HUES64 (cell line): Measurements from ENCODE around the gene ARL17B.
"Not testable (repeated sequence)": the region's sequence is repeated elsewhere in the genome, so short reads cannot be mapped to it uniquely, and the experiment has no call there.

Experiments used
- H3K27ac ChIP-seq: 2 replicates; pipeline ENCODE4 v1.7.0; 2013; ENCODE audit warnings: low read depth, low read length, inconsistent platforms
- H3K27me3 ChIP-seq: 2 replicates; pipeline ENCODE4 v1.6.1; 2013; ENCODE audit warnings: mild to moderate bottlenecking, low read length; ENCODE audit not compliant: insufficient read depth
- H3K36me3 ChIP-seq: 2 replicates; pipeline ENCODE4 v1.6.1; 2013; ENCODE audit warnings: mild to moderate bottlenecking, low read length; ENCODE audit not compliant: insufficient read depth
- H3K4me1 ChIP-seq: 2 replicates; pipeline ENCODE4 v1.6.1; 2013; ENCODE audit warnings: mild to moderate bottlenecking, low read length, moderate library complexity; ENCODE audit not compliant: insufficient read depth
- H3K4me3 ChIP-seq: 2 replicates; pipeline ENCODE4 v1.5.1; 2013; ENCODE audit warnings: mild to moderate bottlenecking, low read length, moderate library complexity
- H3K9ac ChIP-seq: 2 replicates; pipeline ENCODE4 v1.6.1; 2013; ENCODE audit warnings: mild to moderate bottlenecking, low read depth, low read length
- H3K9me3 ChIP-seq: 2 replicates; pipeline ENCODE4 v1.6.1; 2013; ENCODE audit warnings: low read depth, low read length; ENCODE audit not compliant: insufficient read depth
- WGBS: fragments of 150-250, 120-280 bp; methylation state at CpG from one replicate; pipeline ENCODE4 v1.1.7; 2013; ENCODE audit warnings: missing lambda C conversion rate; 5-methylcytosine and 5-hydroxymethylcytosine counted together

ARL17B gene

DNA sequence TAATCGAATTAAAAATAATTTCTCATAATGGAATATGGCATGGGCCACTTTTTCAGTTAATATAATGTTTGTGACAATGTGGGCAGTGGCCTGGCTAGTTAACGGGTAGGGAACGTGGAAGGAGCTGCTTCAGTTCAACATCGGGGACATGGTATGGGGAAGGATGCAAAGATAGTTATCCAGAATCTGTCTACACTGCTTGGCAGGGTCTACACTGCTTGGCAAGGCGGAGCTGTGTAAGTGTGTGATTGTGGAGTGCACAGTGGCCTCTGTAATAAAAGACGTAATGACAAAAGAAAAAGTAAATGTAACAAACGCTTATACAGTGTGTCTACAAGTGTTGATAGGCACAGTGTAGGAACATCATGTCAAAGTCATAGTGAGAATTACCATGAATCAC lies 74.0 kb downstream of the ARL17B start:
- not testable (repeated sequence) for H3K9me3 ChIP-seq, H3K4me3 ChIP-seq, H3K27ac ChIP-seq, H3K9ac ChIP-seq, H3K4me1 ChIP-seq, H3K36me3 ChIP-seq, H3K27me3 ChIP-seq
- WGBS, result 92% methylated on average over 7 of the region's 7 CpGs

- not testable (repeated sequence) for H3K4me1 ChIP-seq, H3K36me3 ChIP-seq, H3K9ac ChIP-seq, H3K27me3 ChIP-seq, H3K9me3 ChIP-seq, H3K4me3 ChIP-seq, H3K27ac ChIP-seq
- WGBS, result 8% methylated on average over 3 of the region's 3 CpGs
Observed at GRCh38 chr17:46286764-46287221, 74.8 kb downstream of the ARL17B start.

GRCh38 chr17:46285500-46285899 lies 76.1 kb downstream of the ARL17B start:
- H3K4me3 ChIP-seq, H3K27me3 ChIP-seq, H3K36me3 ChIP-seq, H3K9me3 ChIP-seq, H3K9ac ChIP-seq, H3K27ac ChIP-seq, H3K4me1 ChIP-seq: not testable (repeated sequence)
- 80% methylated on average over 1 of the region's 2 CpGs for WGBS

- H3K4me1 ChIP-seq, H3K9me3 ChIP-seq, H3K27me3 ChIP-seq, H3K36me3 ChIP-seq, H3K27ac ChIP-seq, H3K9ac ChIP-seq, H3K4me3 ChIP-seq: not testable (repeated sequence)
- WGBS, result no CpG with 5 or more reads among the region's 1 CpG
Observed at GRCh38 chr17:46284467-46284866, 77.1 kb downstream of the ARL17B start.

GRCh38 chr17:46282635-46283034 lies 78.9 kb downstream of the ARL17B start:
- H3K4me1 ChIP-seq, H3K36me3 ChIP-seq, H3K4me3 ChIP-seq, H3K27me3 ChIP-seq, H3K27ac ChIP-seq, H3K9me3 ChIP-seq, H3K9ac ChIP-seq: not testable (repeated sequence)
- 82% methylated on average over 9 of the region's 12 CpGs for WGBS

- WGBS, result 97% methylated on average over 4 of the region's 4 CpGs
- H3K27ac ChIP-seq, H3K9ac ChIP-seq, H3K4me1 ChIP-seq, H3K36me3 ChIP-seq, H3K4me3 ChIP-seq, H3K9me3 ChIP-seq, H3K27me3 ChIP-seq: not testable (repeated sequence)
Observed at GRCh38 chr17:46281336-46281735, 80.2 kb downstream of the ARL17B start.

DNA sequence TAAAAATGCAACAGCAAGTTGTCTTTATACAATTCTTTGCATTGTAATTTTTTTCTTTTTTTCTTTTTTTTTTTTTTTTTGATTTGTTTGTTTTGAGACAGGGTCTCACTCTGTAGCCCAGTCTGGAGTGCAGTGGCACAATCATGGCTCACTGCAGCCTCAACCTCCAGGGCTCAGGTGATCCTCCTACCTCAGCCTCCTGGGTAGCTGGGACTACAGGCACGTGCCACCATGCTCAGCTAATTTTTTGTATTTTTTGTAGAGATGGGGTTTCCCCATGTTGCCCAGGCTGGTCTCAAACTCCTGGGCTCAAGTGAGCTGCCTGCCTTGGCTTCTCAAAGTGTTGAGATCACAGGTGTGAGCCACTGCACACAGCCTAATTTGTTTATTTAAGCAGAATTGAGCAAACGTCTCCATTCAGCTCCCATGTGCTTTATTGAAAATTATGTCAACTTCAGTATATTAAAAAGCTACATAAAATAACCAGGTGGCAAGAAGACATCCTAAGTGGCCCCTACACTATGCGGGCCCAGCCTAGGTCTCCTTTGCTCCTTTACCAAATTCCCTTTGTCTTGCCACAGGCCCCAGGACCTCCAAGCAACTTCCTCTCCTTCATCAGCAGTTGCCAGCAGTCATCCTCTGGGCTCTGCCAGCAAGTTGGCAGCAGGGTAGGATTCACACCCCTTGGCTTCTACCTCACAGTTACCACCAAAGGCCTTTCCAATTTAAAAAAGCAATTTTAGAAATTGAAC lies 84.7 kb downstream of the ARL17B start:
- not testable (repeated sequence) for H3K36me3 ChIP-seq, H3K27ac ChIP-seq, H3K4me3 ChIP-seq, H3K9me3 ChIP-seq, H3K9ac ChIP-seq, H3K27me3 ChIP-seq, H3K4me1 ChIP-seq
- WGBS, result 86% methylated on average over 3 of the region's 3 CpGs

- no peaks in the 10 kb centered on the region for H3K4me1 ChIP-seq
- no peak overlapping the region for H3K4me3 ChIP-seq
- H3K9ac ChIP-seq, result no peak overlapping the region
- no peaks in the 10 kb centered on the region for H3K36me3 ChIP-seq
- H3K27me3 ChIP-seq, result peaks cover 5% of the 10 kb centered on the region; the same call in 1 of the 2 replicates
- no peak overlapping the region for H3K27ac ChIP-seq
- 86% methylated on average over 3 of the region's 3 CpGs for WGBS
- no peaks in the 10 kb centered on the region for H3K9me3 ChIP-seq
Observed at GRCh38 chr17:46274238-46274637, 87.3 kb downstream of the ARL17B start.

GRCh38 chr17:46273541-46274236 lies 87.9 kb downstream of the ARL17B start:
- H3K4me3 ChIP-seq, result no peak overlapping the region
- H3K36me3 ChIP-seq, result no peaks in the 10 kb centered on the region
- peaks cover 6% of the 10 kb centered on the region for H3K27me3 ChIP-seq
- H3K27ac ChIP-seq, result no peak overlapping the region
- H3K9ac ChIP-seq, result no peak overlapping the region
- H3K9me3 ChIP-seq, result no peaks in the 10 kb centered on the region
- 77% methylated on average over 6 of the region's 6 CpGs for WGBS
- no peaks in the 10 kb centered on the region for H3K4me1 ChIP-seq

DNA sequence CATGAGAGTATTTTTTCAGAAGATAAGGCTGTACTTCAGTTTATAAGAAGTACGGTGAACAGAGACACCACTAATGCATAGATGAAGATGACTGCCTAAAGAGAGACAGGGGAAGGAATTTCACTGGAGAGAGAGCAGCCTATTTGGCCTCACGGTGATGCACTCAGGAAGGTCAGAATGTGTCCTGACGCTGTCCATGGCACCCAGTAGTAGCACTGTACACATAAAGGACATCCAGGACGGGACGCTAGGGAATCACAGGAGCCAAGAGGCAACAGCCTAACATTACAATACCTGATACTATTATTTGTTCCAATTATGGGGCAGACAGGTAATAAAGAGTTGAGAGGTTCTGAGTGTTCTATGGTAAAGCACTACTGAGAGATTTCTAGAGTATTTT lies 91.5 kb downstream of the ARL17B start:
- H3K9me3 ChIP-seq, result no peaks in the 10 kb centered on the region
- H3K4me3 ChIP-seq, result no peak overlapping the region
- H3K27ac ChIP-seq, result no peak overlapping the region
- H3K9ac ChIP-seq, result no peak overlapping the region
- peaks cover 5% of the 10 kb centered on the region; the same call in 1 of the 2 replicates for H3K4me1 ChIP-seq
- WGBS, result 86% methylated on average over 5 of the region's 5 CpGs
- H3K36me3 ChIP-seq, result no peaks in the 10 kb centered on the region
- H3K27me3 ChIP-seq, result peaks cover 37% of the 10 kb centered on the region

GRCh38 chr17:46266656-46267544 lies 94.7 kb downstream of the ARL17B start:
- WGBS, result under 1% methylated on average over 116 of the region's 116 CpGs
- peaks cover 5% of the 10 kb centered on the region; the same call in 1 of the 2 replicates for H3K4me1 ChIP-seq
- H3K9me3 ChIP-seq, result no peaks in the 10 kb centered on the region
- peaks cover 42% of the 10 kb centered on the region for H3K27me3 ChIP-seq
- H3K9ac ChIP-seq, result peak overlapping the region; percentile 77
- H3K36me3 ChIP-seq, result no peaks in the 10 kb centered on the region
- H3K4me3 ChIP-seq, result peak overlapping the region; percentile 76
- no peak overlapping the region for H3K27ac ChIP-seq
